HG02678 (cell line): ENCODE results near the gene EP400.
A peak's percentile ranks its signal among the peaks of the same experiment; 100 is the strongest.
"Not testable (repeated sequence)": the region's sequence is repeated elsewhere in the genome, so short reads cannot be mapped to it uniquely, and the experiment has no call there.

Experiments used
- ATAC-seq: cut with Tn5 transposase; IDR thresholded peaks from one replicate; pipeline ENCODE4 v1.9.1; 2021; ENCODE audit warnings: mild to moderate bottlenecking, moderate library complexity; ENCODE audit not compliant: unreplicated experiment

The EP400 gene

GRCh38 chr12:131984334-131984733 lies 34.6 kb downstream of the EP400 start:
- ATAC-seq: no peak

- ATAC-seq: not testable (repeated sequence)
Observed at GRCh38 chr12:131985510-131985875, 35.8 kb downstream of the EP400 start.

GRCh38 chr12:131986361-131986760 lies 36.6 kb downstream of the EP400 start:
- ATAC-seq: no peak

GRCh38 chr12:131986910-131987309 lies 37.2 kb downstream of the EP400 start:
- no peak for ATAC-seq

- ATAC-seq: no peak
Observed at GRCh38 chr12:131987552-131987951, 37.8 kb downstream of the EP400 start.

- no peak for ATAC-seq
Observed at GRCh38 chr12:131988054-131988796, 38.5 kb downstream of the EP400 start.

GRCh38 chr12:131989021-131989420 lies 39.3 kb downstream of the EP400 start:
- no peak for ATAC-seq

GRCh38 chr12:131990066-131990979 lies 40.6 kb downstream of the EP400 start:
- no peak for ATAC-seq

- ATAC-seq: no peak
Observed at GRCh38 chr12:131990980-131991305, 41.2 kb downstream of the EP400 start.

- ATAC-seq: no peak
Observed at GRCh38 chr12:131991816-131992430, 42.2 kb downstream of the EP400 start.

- ATAC-seq: peak; percentile 83
Observed at GRCh38 chr12:131994589-131994988, 44.8 kb downstream of the EP400 start.

- ATAC-seq: no peak
Observed at GRCh38 chr12:132000286-132000872, 50.6 kb downstream of the EP400 start.

- ATAC-seq: no peak
Observed at GRCh38 chr12:132003846-132004245, 54.1 kb downstream of the EP400 start.

- ATAC-seq: no peak
Observed at GRCh38 chr12:132004946-132005345, 55.2 kb downstream of the EP400 start.

GRCh38 chr12:132006056-132006680 lies 56.4 kb downstream of the EP400 start:
- ATAC-seq: no peak

GRCh38 chr12:132007041-132007440 lies 57.3 kb downstream of the EP400 start:
- ATAC-seq: no peak

- ATAC-seq: no peak
Observed at GRCh38 chr12:132009336-132009859, 59.7 kb downstream of the EP400 start.

GRCh38 chr12:132012919-132013568 lies 63.3 kb downstream of the EP400 start:
- no peak for ATAC-seq

- ATAC-seq: no peak
Observed at GRCh38 chr12:132014092-132014914, 64.6 kb downstream of the EP400 start.
